ENCODE measurements around the gene USP10. TPM values are rescaled to one million over a fixed set of nuclear protein-coding genes. Genes with fewer than 3 reads are reported as not detected.

USP10 gene
- total RNA-seq, 1 experiment from 2014 or later: 203 TPM

- Histone ChIP-seq H3K4ac (ENCODE audit: low read depth, low read length) (no peak overlapping the region), H2BK15ac (ENCODE audit: low read depth, low read length) (no peak overlapping the region), H2AK5ac (ENCODE audit: insufficient read length, low read length) (no peak overlapping the region), H4K91ac (ENCODE audit: insufficient read length, low read depth, low read length) (no peak overlapping the region), H3K79me2 (ENCODE audit: insufficient read depth, low read length) (no peaks in the 10 kb centered on the region), H3K56ac (ENCODE audit: insufficient read length, low read depth, low read length) (no peak overlapping the region), H3K9me3 (ENCODE audit: control insufficient read depth, low read depth, low read length) (no peaks in the 10 kb centered on the region), H2AFZ (ENCODE audit: low read length) (no peak overlapping the region), H2BK20ac (ENCODE audit: low read depth, low read length, poor library complexity, severe bottlenecking) (no peak overlapping the region), H3K9ac (ENCODE audit: extremely low read depth, insufficient read length, low read length) (no peak overlapping the region), H3T11ph (ENCODE audit: low read length) (no peak overlapping the region), H4K8ac (replicated peaks; ENCODE audit: insufficient read length, low read depth, low read length) (no peak overlapping the region), H3K4me1 (ENCODE audit: insufficient read depth, low read length) (no peaks in the 10 kb centered on the region), H4K20me1 (ENCODE audit: control insufficient read depth, insufficient read depth, insufficient read length) (no peaks in the 10 kb centered on the region), H3K27ac (ENCODE audit: insufficient read length, low read depth, low read length) (no peak overlapping the region), H2BK12ac (ENCODE audit: insufficient read length, low read depth, low read length) (no peak overlapping the region), H3K14ac (ENCODE audit: insufficient read depth, low read length) (no peak overlapping the region), H3K23me2 (ENCODE audit: insufficient read length, low read depth, low read length, poor library complexity, severe bottlenecking) (no peaks in the 10 kb centered on the region), H2BK120ac (ENCODE audit: low read depth, low read length, poor library complexity, severe bottlenecking) (no peak overlapping the region), H2BK5ac (ENCODE audit: insufficient read length, low read length) (no peak overlapping the region), H3K23ac (ENCODE audit: insufficient read length, low read depth, low read length) (no peak overlapping the region), H3K79me1 (ENCODE audit: insufficient read depth, low read depth, low read length, poor library complexity, severe bottlenecking) (no peaks in the 10 kb centered on the region), H3K27me3 (ENCODE audit: insufficient read depth, low read length) (no peaks in the 10 kb centered on the region), H3K4me2 (ENCODE audit: insufficient read depth, insufficient read length, low read length) (no peak overlapping the region), H3K18ac (ENCODE audit: insufficient read length, low read depth, low read length) (no peak overlapping the region), H4K5ac (ENCODE audit: insufficient read length, low read depth, low read length) (no peak overlapping the region)
- no CpG with 5 or more reads among the region's 11 CpGs for WGBS (ENCODE audit: extremely low coverage, insufficient read length, low lambda C conversion rate)
- Mint-ChIP-seq H3K9me3 (no peaks in the 10 kb centered on the region), H3K36me3 (ENCODE audit: insufficient read depth in 1 of 3, low read depth in 3 of 3) (0 out of 7 replicates have a peak, but pooled peaks cover 0 to under 1% (median 0%) of the 10 kb centered on the region in 3 experiments), H3K27me3 (ENCODE audit: low read depth) (no peaks in the 10 kb centered on the region), H3K4me3 (no peak overlapping the region), H3K4me1 (no peaks in the 10 kb centered on the region), H3K27ac (no peak overlapping the region)
- TF ChIP-seq, protein P1, sequence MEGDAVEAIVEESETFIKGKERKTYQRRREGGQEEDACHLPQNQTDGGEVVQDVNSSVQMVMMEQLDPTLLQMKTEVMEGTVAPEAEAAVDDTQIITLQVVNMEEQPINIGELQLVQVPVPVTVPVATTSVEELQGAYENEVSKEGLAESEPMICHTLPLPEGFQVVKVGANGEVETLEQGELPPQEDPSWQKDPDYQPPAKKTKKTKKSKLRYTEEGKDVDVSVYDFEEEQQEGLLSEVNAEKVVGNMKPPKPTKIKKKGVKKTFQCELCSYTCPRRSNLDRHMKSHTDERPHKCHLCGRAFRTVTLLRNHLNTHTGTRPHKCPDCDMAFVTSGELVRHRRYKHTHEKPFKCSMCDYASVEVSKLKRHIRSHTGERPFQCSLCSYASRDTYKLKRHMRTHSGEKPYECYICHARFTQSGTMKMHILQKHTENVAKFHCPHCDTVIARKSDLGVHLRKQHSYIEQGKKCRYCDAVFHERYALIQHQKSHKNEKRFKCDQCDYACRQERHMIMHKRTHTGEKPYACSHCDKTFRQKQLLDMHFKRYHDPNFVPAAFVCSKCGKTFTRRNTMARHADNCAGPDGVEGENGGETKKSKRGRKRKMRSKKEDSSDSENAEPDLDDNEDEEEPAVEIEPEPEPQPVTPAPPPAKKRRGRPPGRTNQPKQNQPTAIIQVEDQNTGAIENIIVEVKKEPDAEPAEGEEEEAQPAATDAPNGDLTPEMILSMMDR (conservative IDR thresholded peaks at IDR 0.05): no peak
- DNase-seq: no peak
Observed at GRCh38 chr16:84785843-84786581, 86.2 kb downstream of the USP10 start.

All from H9 (cell line).